ENCODE results near the gene SRRD.

The SRRD gene

GRCh38 chr22:26453216-26453615 lies 30.5 kb upstream of the SRRD start:
- Histone ChIP-seq H3K79me2 (ENCODE audit: insufficient read depth, low read length) (no peaks in the 10 kb centered on the region), H3K36me3 (ENCODE audit: low read length) (peaks cover 9% of the 10 kb centered on the region; the same call in 1 of the 2 replicates), H4K20me1 (ENCODE audit: low read depth, low read length) (no peaks in the 10 kb centered on the region), H3K27ac (ENCODE audit: low read depth, low read length) (no peak overlapping the region), H2AFZ (ENCODE audit: low read depth, low read length, severe bottlenecking) (no peak overlapping the region), H3K4me2 (ENCODE audit: low read depth, low read length, poor library complexity, severe bottlenecking) (no peak overlapping the region), H3K9ac (ENCODE audit: low read length) (no peak overlapping the region), H3K4me3 (ENCODE audit: insufficient read depth, low read length, poor library complexity, severe bottlenecking) (no peak overlapping the region), H3K9me3 (ENCODE audit: insufficient read depth, low read length) (no peaks in the 10 kb centered on the region), H3K27me3 (ENCODE audit: low read length) (no peaks in the 10 kb centered on the region), H3F3A (ENCODE audit: insufficient read depth) (no peaks in the 10 kb centered on the region), H3K9me2 (replicated peaks; ENCODE audit: insufficient read depth, low read length) (no peaks in the 10 kb centered on the region)
- no peak for TF ChIP-seq EZH2phosphoT487 (conservative IDR thresholded peaks at IDR 0.05; ENCODE audit: low read length)
- no peak for TF ChIP-seq CTCF (IDR thresholded peaks at IDR 0.05; ENCODE audit: insufficient read depth, low read length, poor library complexity, severe bottlenecking)

GRCh38 chr22:26453812-26454500 lies 29.7 kb upstream of the SRRD start:
- Histone ChIP-seq H4K20me1 (ENCODE audit: low read depth, low read length) (no peaks in the 10 kb centered on the region), H3K9me3 (ENCODE audit: insufficient read depth, low read length) (no peaks in the 10 kb centered on the region), H3K4me2 (ENCODE audit: low read depth, low read length, poor library complexity, severe bottlenecking) (no peak overlapping the region), H3K36me3 (ENCODE audit: low read length) (peaks cover 9% of the 10 kb centered on the region; the same call in 1 of the 2 replicates), H3K27me3 (ENCODE audit: low read length) (no peaks in the 10 kb centered on the region), H2AFZ (ENCODE audit: low read depth, low read length, severe bottlenecking) (no peak overlapping the region), H3K9me2 (replicated peaks; ENCODE audit: insufficient read depth, low read length) (no peaks in the 10 kb centered on the region), H3K9ac (ENCODE audit: low read length) (no peak overlapping the region), H3K27ac (ENCODE audit: low read depth, low read length) (no peak overlapping the region), H3F3A (ENCODE audit: insufficient read depth) (no peaks in the 10 kb centered on the region), H3K79me2 (ENCODE audit: insufficient read depth, low read length) (peaks cover 4% of the 10 kb centered on the region; the same call in 1 of the 2 replicates), H3K4me3 (ENCODE audit: insufficient read depth, low read length, poor library complexity, severe bottlenecking) (no peak overlapping the region)
- TF ChIP-seq CTCF (IDR thresholded peaks at IDR 0.05; ENCODE audit: insufficient read depth, low read length, poor library complexity, severe bottlenecking) (no peak), EZH2phosphoT487 (conservative IDR thresholded peaks at IDR 0.05; ENCODE audit: low read length) (no peak)

- no peak overlapping the region for H3K4me3 ChIP-seq (ENCODE audit: insufficient read depth, low read length, poor library complexity, severe bottlenecking)
- H4K20me1 ChIP-seq (ENCODE audit: low read depth, low read length): no peaks in the 10 kb centered on the region; the same call in 1 of the 2 replicates
- no peak overlapping the region for H2AFZ ChIP-seq (ENCODE audit: low read depth, low read length, severe bottlenecking)
- H3K79me2 ChIP-seq (ENCODE audit: insufficient read depth, low read length): peaks cover 19% of the 10 kb centered on the region
- no peak overlapping the region for H3K4me2 ChIP-seq (ENCODE audit: low read depth, low read length, poor library complexity, severe bottlenecking)
- no peak overlapping the region for H3K9ac ChIP-seq (ENCODE audit: low read length)
- TF ChIP-seq CTCF (IDR thresholded peaks at IDR 0.05; ENCODE audit: insufficient read depth, low read length, poor library complexity, severe bottlenecking): no peak
- no peak for TF ChIP-seq EZH2phosphoT487 (conservative IDR thresholded peaks at IDR 0.05; ENCODE audit: low read length)
- H3F3A ChIP-seq (ENCODE audit: insufficient read depth): no peaks in the 10 kb centered on the region; the same call in 1 of the 2 replicates
- no peaks in the 10 kb centered on the region for H3K27me3 ChIP-seq (ENCODE audit: low read length)
- peaks cover 9% of the 10 kb centered on the region; the same call in 1 of the 2 replicates for H3K36me3 ChIP-seq (ENCODE audit: low read length)
- H3K27ac ChIP-seq (ENCODE audit: low read depth, low read length): no peak overlapping the region
- no peaks in the 10 kb centered on the region for H3K9me3 ChIP-seq (ENCODE audit: insufficient read depth, low read length)
- no peaks in the 10 kb centered on the region for H3K9me2 ChIP-seq (replicated peaks; ENCODE audit: insufficient read depth, low read length)
These were observed 25.9 kb upstream of the SRRD start for GRCh38 chr22:26457661-26458272.

Measured in SU-DHL-6 (cell line).